OCI-LY7 (cell line): Measurements from ENCODE around the gene DPEP1. TPM values are rescaled to one million over a fixed set of nuclear protein-coding genes. Genes with fewer than 3 reads are reported as not detected.

Experiments
- BruUV-seq: library from RNA; stranded (reverse); fragments of 400-500 nt; replicated peaks from 2 replicates; lab custom pipeline; 2021; lab: Mats Ljungman, UMichigan
- CTCF ChIA-PET: fragments of 300-600 bp; sonication (Branson Sonifier 250); formaldehyde crosslinking; loops from one replicate; lab custom pipeline; 2022; ENCODE audit warnings: antibody characterized with exemption; ENCODE audit not compliant: unreplicated experiment; lab: Charles Lee
- POLR2A ChIA-PET: fragments of 300-600 bp; sonication (Branson Sonifier 250); formaldehyde crosslinking; loops from one replicate; lab custom pipeline; 2022; ENCODE audit warnings: antibody characterized with exemption; lab: Charles Lee
- DNase-seq: peaks from one replicate; pipeline ENCODE4 v3.0.0-alpha.2; 2015; ENCODE audit warnings: low spot score
- H2AFZ ChIP-seq: fragments of 200-600 bp; sonication (generic), shearing (Covaris generic); 2 replicates; pipeline ENCODE4 v1.6.1; 2014; ENCODE audit warnings: mild to moderate bottlenecking, antibody characterized with exemption, low read length, moderate library complexity
- H3K27ac ChIP-seq: fragments of 200-600 bp; sonication (generic); 2 replicates; pipeline ENCODE4 v1.5.1; 2014; ENCODE audit warnings: mixed run types, low read depth, mild to moderate bottlenecking, moderate library complexity, low read length, inconsistent platforms; ENCODE audit not compliant: poor library complexity, severe bottlenecking
- H3K36me3 ChIP-seq: fragments of 200-600 bp; sonication (generic); 2 replicates; pipeline ENCODE4 v1.6.1; 2014; ENCODE audit warnings: mild to moderate bottlenecking, antibody characterized with exemption, low read length, moderate library complexity, mixed read lengths; ENCODE audit not compliant: insufficient read depth
- H3K4me1 ChIP-seq: fragments of 200-600 bp; sonication (generic); 2 replicates; pipeline ENCODE4 v1.5.1; 2014; ENCODE audit warnings: mild to moderate bottlenecking, low read length; ENCODE audit not compliant: insufficient read depth, poor library complexity, severe bottlenecking
- H3K4me2 ChIP-seq: fragments of 200-600 bp; sonication (generic); 2 replicates; pipeline ENCODE4 v1.6.1; 2014; ENCODE audit warnings: mild to moderate bottlenecking, low read length
- H3K4me3 ChIP-seq: fragments of 200-600 bp; sonication (generic); 2 replicates; pipeline ENCODE4 v1.5.1; 2014; ENCODE audit warnings: mild to moderate bottlenecking, low read depth, low read length; ENCODE audit not compliant: poor library complexity, severe bottlenecking
- H3K79me2 ChIP-seq: fragments of 200-600 bp; sonication (generic); 2 replicates; pipeline ENCODE4 v1.6.1; 2016; ENCODE audit warnings: low read depth, mild to moderate bottlenecking, low read length, moderate library complexity, mixed read lengths; ENCODE audit not compliant: insufficient read depth
- H3K9me2 ChIP-seq: fragments of 200-600 bp; sonication (generic); 2 replicates; pipeline ENCODE4 v1.6.1; 2016; ENCODE audit warnings: mild to moderate bottlenecking, low read length, mixed read lengths; ENCODE audit not compliant: insufficient read depth
- H3K9me3 ChIP-seq: fragments of 200-600 bp; sonication (generic); 2 replicates; pipeline ENCODE4 v1.6.1; 2014; ENCODE audit warnings: mild to moderate bottlenecking, mixed run types, low read length, mixed read lengths
- H4K20me1 ChIP-seq: fragments of 200-600 bp; sonication (generic); 2 replicates; pipeline ENCODE4 v1.6.1; 2014; ENCODE audit warnings: mild to moderate bottlenecking, antibody characterized with exemption, low read length, moderate library complexity, mixed read lengths; ENCODE audit not compliant: insufficient read depth
- EZH2phosphoT487 ChIP-seq: fragments of 200-600 bp; sonication (generic); IDR thresholded peaks from 2 replicates; pipeline ENCODE4 v1.6.1; 2018; ENCODE audit warnings: low read depth, borderline replicate concordance, mild to moderate bottlenecking, mixed run types, antibody characterized with exemption, low read length, moderate library complexity, mixed read lengths
- intact Hi-C: fragments of 100-400 bp; cut with micrococcal nuclease; formaldehyde crosslinking; loops from one replicate; pipeline ENCODE4 v1.10.0; 2022; ENCODE audit not compliant: unreplicated experiment
- total RNA-seq, 2 experiments: library from RNA; depleted of rRNA in 1 of 2; stranded (reverse); fragments of >200 nt in 1 of 2; shearing (Covaris generic) in 1 of 2; gene quantifications; 2 replicates each; pipeline ENCODE4 v1.2.3, GENCODE V29; 2014 to 2022
- TF ChIP-seq, protein P1 (sequence below): fragments of 200-600 bp; sonication (generic); conservative IDR thresholded peaks from 2 replicates; pipeline ENCODE4 v1.5.1; 2014; ENCODE audit warnings: mild to moderate bottlenecking, antibody characterized with exemption, low read length, moderate library complexity, mixed read lengths

DPEP1 gene
- total RNA-seq, 2 experiments from 2014 or later: not detected

DNA sequence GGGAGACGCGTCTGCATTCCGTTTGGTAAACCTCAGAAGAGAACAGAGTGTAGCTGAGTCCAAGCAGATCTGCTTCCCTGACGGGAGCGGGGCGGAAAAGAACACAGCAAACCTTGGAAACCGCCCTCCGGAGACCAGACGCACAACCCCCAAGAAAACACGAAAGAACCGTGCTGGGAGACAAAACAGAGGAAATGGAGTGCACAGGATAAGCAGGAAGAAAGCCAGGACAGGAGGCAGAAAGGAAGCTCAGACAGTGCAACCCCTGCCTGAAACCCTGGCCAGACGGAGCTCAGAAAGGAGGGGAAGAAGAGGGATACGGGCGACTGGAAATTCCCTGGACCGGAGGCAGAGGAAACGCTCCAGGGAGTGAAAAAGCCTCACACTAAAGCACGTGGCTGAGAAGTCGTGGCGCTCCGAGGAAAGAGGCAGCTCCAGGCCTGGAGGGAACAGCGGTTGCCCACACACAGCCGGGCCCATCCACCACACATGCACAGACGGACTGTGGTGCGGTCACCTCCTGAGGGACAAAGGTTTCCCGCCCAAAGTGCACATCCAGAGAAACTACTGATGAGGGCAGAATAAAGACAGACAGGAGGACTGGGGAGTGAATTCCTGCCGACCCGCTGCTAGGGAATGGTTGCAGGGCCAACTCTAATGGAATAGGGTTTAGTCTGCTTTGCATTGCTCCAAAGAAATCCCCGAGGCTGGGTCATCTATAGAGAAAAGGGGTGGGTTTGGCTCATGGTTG is 10.2 kb downstream of the DPEP1 start:
- Histone ChIP-seq H3K36me3 (no peaks in the 10 kb centered on the region), H3K27ac (no peak overlapping the region), H3K79me2 (no peaks in the 10 kb centered on the region), H2AFZ (no peak overlapping the region), H4K20me1 (no peaks in the 10 kb centered on the region), H3K9me2 (no peaks in the 10 kb centered on the region), H3K4me3 (no peak overlapping the region), H3K4me1 (no peaks in the 10 kb centered on the region), H3K9me3 (no peaks in the 10 kb centered on the region), H3K4me2 (no peak overlapping the region)
- no peak for DNase-seq
- POLR2A ChIA-PET: no interaction called here
- no TSS peak for BruUV-seq
- intact Hi-C loops: no loop called here
- TF ChIP-seq EZH2phosphoT487: no peak
- TF ChIP-seq, protein P1, sequence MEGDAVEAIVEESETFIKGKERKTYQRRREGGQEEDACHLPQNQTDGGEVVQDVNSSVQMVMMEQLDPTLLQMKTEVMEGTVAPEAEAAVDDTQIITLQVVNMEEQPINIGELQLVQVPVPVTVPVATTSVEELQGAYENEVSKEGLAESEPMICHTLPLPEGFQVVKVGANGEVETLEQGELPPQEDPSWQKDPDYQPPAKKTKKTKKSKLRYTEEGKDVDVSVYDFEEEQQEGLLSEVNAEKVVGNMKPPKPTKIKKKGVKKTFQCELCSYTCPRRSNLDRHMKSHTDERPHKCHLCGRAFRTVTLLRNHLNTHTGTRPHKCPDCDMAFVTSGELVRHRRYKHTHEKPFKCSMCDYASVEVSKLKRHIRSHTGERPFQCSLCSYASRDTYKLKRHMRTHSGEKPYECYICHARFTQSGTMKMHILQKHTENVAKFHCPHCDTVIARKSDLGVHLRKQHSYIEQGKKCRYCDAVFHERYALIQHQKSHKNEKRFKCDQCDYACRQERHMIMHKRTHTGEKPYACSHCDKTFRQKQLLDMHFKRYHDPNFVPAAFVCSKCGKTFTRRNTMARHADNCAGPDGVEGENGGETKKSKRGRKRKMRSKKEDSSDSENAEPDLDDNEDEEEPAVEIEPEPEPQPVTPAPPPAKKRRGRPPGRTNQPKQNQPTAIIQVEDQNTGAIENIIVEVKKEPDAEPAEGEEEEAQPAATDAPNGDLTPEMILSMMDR: no peak
- CTCF ChIA-PET: no interaction called here

DNA sequence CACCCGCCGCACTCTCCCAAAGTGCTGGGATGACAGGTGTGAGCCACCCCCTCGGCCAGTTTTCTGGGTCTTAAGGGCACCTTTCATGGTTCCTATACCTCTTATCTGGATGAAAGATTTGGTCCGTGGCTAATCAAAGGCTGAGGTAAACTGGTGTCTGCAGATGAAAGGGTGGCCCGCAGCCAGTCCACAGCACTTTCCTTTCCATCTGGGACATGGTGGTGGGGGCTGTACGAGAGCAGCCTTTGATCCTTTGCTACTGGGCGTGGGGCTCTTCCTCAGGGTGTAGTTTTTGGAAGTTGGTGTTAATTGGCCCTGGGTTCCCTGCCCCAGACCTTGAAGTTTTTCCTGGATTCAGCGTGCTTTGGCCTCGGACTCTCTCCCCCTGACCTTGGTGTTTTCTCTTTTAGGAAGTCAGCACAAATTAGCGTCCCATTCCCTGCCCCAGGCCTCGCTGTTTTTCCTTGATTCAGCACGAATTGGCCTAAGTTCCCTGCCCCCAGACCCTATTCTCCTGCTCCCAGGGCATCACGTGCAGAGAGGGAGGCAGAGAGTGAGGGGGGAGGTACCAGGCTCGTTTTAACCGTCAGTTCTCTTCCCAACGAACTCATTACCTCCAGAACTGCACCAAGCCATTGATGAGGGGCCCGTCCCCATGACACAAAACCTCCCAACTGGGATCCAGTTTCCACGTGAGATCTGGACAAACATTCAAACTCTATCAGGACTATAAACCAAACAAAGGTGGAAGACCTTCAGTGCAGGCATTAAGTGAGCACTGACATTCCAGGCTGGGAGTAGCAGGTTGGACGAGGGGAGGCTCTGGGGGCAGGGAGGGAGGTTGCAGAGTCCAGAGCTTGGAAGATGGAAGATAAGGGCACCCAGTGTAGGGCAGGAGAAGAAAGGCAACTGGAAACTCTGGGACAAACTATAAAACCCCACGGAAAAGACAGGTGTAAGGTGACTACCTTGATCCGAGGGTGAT is 11.6 kb downstream of the DPEP1 start:
- intact Hi-C loops: no loop called here
- no peak overlapping the region for H2AFZ ChIP-seq

More for the DNA sequence above, 11.6 kb downstream of the DPEP1 start:
- H3K4me1 ChIP-seq: no peaks in the 10 kb centered on the region
- H3K79me2 ChIP-seq: no peaks in the 10 kb centered on the region
- CTCF ChIA-PET: no interaction called here
- no peak for DNase-seq
- no peak overlapping the region for H3K4me3 ChIP-seq
- no peak for TF ChIP-seq EZH2phosphoT487
- TF ChIP-seq, protein P1: no peak
- H3K27ac ChIP-seq: no peak overlapping the region
- POLR2A ChIA-PET: no interaction called here
- H3K9me3 ChIP-seq: no peaks in the 10 kb centered on the region
- no peaks in the 10 kb centered on the region for H4K20me1 ChIP-seq
- no peaks in the 10 kb centered on the region for H3K36me3 ChIP-seq
- no peak overlapping the region for H3K4me2 ChIP-seq
- BruUV-seq: no TSS peak
- H3K9me2 ChIP-seq: no peaks in the 10 kb centered on the region
